Measurements from ENCODE around the gene NELFB. TPM values are rescaled to one million over a fixed set of nuclear protein-coding genes. Genes with fewer than 3 reads are reported as not detected.

NELFB gene
- total and polyA plus RNA-seq, 2 experiments from 2014 or later, result 73.3 to 78.2 TPM

GRCh38 chr9:137315581-137316011 is 60.5 kb downstream of the NELFB start:
- DNase-seq (ENCODE audit: low read depth in 1 of 2, low spot score in 1 of 2), result no peak
- Histone ChIP-seq H3K27ac (peak overlapping the region; percentile 60), H3K9me3 (ENCODE audit: low read depth) (no peaks in the 10 kb centered on the region), H3K4me3 (peak overlapping the region; percentile 22), H3K36me3 (no peaks in the 10 kb centered on the region), H3K4me1 (ENCODE audit: low read depth) (peaks cover 28% of the 10 kb centered on the region), H3K27me3 (no peaks in the 10 kb centered on the region)
- TF ChIP-seq, protein P1, sequence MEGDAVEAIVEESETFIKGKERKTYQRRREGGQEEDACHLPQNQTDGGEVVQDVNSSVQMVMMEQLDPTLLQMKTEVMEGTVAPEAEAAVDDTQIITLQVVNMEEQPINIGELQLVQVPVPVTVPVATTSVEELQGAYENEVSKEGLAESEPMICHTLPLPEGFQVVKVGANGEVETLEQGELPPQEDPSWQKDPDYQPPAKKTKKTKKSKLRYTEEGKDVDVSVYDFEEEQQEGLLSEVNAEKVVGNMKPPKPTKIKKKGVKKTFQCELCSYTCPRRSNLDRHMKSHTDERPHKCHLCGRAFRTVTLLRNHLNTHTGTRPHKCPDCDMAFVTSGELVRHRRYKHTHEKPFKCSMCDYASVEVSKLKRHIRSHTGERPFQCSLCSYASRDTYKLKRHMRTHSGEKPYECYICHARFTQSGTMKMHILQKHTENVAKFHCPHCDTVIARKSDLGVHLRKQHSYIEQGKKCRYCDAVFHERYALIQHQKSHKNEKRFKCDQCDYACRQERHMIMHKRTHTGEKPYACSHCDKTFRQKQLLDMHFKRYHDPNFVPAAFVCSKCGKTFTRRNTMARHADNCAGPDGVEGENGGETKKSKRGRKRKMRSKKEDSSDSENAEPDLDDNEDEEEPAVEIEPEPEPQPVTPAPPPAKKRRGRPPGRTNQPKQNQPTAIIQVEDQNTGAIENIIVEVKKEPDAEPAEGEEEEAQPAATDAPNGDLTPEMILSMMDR (IDR thresholded peaks at IDR 0.05; ENCODE audit: low read depth, low read length), result no peak

DNA sequence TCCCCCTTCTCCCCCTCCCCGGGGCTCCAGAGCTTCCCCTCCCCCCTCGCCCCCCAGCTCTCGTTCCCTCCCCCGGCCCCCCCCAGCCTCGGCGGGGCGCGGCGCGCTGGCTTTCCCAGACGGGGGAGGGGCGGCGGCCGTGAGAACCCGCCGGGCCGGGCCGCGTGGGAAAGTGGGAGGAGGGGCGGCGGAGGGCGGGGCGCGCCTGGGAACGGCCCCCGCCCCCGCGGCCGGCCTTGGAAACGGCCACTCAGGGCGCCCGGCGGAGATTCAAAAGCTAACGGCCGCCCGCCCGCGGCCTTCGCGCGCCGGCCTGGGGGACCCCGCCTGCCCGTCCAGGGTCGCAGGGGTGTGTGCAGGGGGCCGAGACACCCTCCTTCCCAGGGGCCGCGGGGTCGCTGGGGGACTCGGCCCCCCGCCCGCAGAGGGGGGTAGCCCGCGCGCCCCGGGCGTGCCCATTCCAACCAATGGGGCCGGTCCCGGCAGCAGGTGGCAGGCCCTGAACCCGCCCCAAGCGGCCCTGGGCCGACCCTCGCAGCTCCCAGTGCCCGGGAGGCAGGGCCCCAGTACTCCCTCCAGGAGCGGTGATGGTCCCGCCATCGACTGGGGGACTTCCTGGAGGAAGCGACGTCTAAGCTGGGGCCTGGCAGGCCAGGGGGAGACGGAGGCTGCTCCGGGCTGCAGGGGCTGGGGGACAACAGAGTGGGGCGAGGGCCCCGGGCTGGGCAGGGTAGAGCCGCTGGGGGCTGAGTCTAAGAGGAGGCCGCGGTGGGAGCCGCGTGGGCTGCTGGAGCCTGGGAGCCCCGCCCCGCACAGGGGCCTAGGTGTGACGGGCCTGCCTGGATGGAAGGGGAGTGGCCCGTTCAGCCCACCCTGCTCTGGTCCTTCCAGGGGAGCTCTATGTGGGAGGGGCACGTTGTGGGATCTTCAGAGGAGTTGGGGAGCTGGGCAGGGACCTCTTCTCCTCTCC is 61.2 kb downstream of the NELFB start:
- peaks cover 28% of the 10 kb centered on the region for H3K4me1 ChIP-seq (ENCODE audit: low read depth)
- H3K9me3 ChIP-seq (ENCODE audit: low read depth), result no peaks in the 10 kb centered on the region
- H3K27me3 ChIP-seq, result no peaks in the 10 kb centered on the region
- H3K4me3 ChIP-seq, result peak overlapping the region; percentile 22
- peak overlapping the region; percentile 60 for H3K27ac ChIP-seq
- TF ChIP-seq, protein P1 (IDR thresholded peaks at IDR 0.05; ENCODE audit: low read depth, low read length), result no peak
- peak; percentile 56 to 87 for DNase-seq (ENCODE audit: low read depth in 1 of 2, low spot score in 1 of 2)
- H3K36me3 ChIP-seq, result no peaks in the 10 kb centered on the region

- Histone ChIP-seq H3K4me1 (ENCODE audit: low read depth) (peaks cover 28% of the 10 kb centered on the region), H3K27me3 (no peaks in the 10 kb centered on the region), H3K4me3 (no peak overlapping the region), H3K36me3 (no peaks in the 10 kb centered on the region), H3K9me3 (ENCODE audit: low read depth) (no peaks in the 10 kb centered on the region), H3K27ac (no peak overlapping the region)
- no peak for DNase-seq (ENCODE audit: low read depth in 1 of 2, low spot score in 1 of 2)
- TF ChIP-seq, protein P1 (IDR thresholded peaks at IDR 0.05; ENCODE audit: low read depth, low read length), result no peak
Observed at GRCh38 chr9:137317021-137317717, 62.0 kb downstream of the NELFB start.

- Histone ChIP-seq H3K4me1 (ENCODE audit: low read depth) (peaks cover 28% of the 10 kb centered on the region), H3K9me3 (ENCODE audit: low read depth) (no peaks in the 10 kb centered on the region), H3K4me3 (no peak overlapping the region), H3K27me3 (no peaks in the 10 kb centered on the region), H3K27ac (no peak overlapping the region), H3K36me3 (no peaks in the 10 kb centered on the region)
- TF ChIP-seq, protein P1 (IDR thresholded peaks at IDR 0.05; ENCODE audit: low read depth, low read length), result no peak
- peak in 1 of 2 donors; percentile 0 for DNase-seq (ENCODE audit: low read depth in 1 of 2, low spot score in 1 of 2)
Observed at GRCh38 chr9:137317718-137318511, 62.8 kb downstream of the NELFB start.

DNA sequence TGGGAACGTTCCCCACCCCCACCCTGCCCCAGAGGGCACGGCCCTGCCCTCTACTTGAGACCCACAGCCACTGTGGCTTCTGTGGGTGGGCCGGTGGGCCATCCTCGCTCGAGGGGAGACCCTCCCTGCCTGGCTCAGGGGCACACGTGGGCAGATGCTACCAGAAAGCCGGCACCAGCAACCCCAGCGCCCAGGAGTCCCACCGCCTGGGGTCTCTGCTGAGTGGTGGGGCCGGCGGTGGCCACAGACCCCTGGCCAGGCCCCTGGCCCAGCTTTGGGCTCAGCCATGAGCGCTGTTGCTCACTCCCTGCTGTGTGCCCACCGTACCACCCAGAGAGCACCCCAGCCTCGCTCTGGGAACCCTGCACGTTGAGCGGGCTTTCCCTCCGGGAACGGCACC is 63.5 kb downstream of the NELFB start:
- H3K36me3 ChIP-seq, result no peaks in the 10 kb centered on the region
- no peaks in the 10 kb centered on the region for H3K27me3 ChIP-seq
- peaks cover 28% of the 10 kb centered on the region for H3K4me1 ChIP-seq (ENCODE audit: low read depth)
- no peaks in the 10 kb centered on the region for H3K9me3 ChIP-seq (ENCODE audit: low read depth)
- no peak overlapping the region for H3K4me3 ChIP-seq
- DNase-seq (ENCODE audit: low read depth in 1 of 2, low spot score in 1 of 2), result peak in 1 of 2 donors; percentile 1
- TF ChIP-seq, protein P1 (IDR thresholded peaks at IDR 0.05; ENCODE audit: low read depth, low read length), result no peak
- H3K27ac ChIP-seq, result no peak overlapping the region
